Right lobe of liver (tissue), 4 donors: ENCODE measurements around the gene DLG2.

Source experiments
- POLR2A ChIP-seq: fragments of 450-650 bp; IDR thresholded peaks from one replicate; pipeline ENCODE4 v1.6.1; 2017; ENCODE audit warnings: antibody characterized with exemption, mild to moderate bottlenecking
- TF ChIP-seq, protein P1 (sequence below), 4 donors: fragments of 200-600 bp in 3 of 4; fragments of 450-650 bp in 1 of 4; IDR thresholded peaks; one replicate each; pipeline versions ENCODE4 v1.5.1 to v1.8.0; 2016 to 2022; ENCODE audit warnings: antibody characterized with exemption in 4 of 4, mild to moderate bottlenecking in 2 of 4
- donor health status: DM: no; HTN: no; CAD: no.
- donor health status: DM: no; HTN: no; CAD: no.
- donor health status: DM: no; HTN: yes; CAD: no.

- TF ChIP-seq, protein P1, sequence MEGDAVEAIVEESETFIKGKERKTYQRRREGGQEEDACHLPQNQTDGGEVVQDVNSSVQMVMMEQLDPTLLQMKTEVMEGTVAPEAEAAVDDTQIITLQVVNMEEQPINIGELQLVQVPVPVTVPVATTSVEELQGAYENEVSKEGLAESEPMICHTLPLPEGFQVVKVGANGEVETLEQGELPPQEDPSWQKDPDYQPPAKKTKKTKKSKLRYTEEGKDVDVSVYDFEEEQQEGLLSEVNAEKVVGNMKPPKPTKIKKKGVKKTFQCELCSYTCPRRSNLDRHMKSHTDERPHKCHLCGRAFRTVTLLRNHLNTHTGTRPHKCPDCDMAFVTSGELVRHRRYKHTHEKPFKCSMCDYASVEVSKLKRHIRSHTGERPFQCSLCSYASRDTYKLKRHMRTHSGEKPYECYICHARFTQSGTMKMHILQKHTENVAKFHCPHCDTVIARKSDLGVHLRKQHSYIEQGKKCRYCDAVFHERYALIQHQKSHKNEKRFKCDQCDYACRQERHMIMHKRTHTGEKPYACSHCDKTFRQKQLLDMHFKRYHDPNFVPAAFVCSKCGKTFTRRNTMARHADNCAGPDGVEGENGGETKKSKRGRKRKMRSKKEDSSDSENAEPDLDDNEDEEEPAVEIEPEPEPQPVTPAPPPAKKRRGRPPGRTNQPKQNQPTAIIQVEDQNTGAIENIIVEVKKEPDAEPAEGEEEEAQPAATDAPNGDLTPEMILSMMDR (IDR thresholded peaks at IDR 0.05): no peak
- TF ChIP-seq POLR2A: no peak
These were observed 1675.6 kb downstream of the DLG2 start for GRCh38 chr11:83951521-83951920.
